ENCODE results near the gene ERGIC1. TPM values are rescaled to one million over a fixed set of nuclear protein-coding genes. Genes with fewer than 3 reads are reported as not detected.
A peak's percentile ranks its signal among the peaks of the same experiment; 100 is the strongest.

The ERGIC1 gene
- total and polyA plus RNA-seq, 2 of the 8 experiments (the other 6 are each of a cell fraction or from before 2014, with no cell fraction given), result 95.3 to 106 TPM

DNA sequence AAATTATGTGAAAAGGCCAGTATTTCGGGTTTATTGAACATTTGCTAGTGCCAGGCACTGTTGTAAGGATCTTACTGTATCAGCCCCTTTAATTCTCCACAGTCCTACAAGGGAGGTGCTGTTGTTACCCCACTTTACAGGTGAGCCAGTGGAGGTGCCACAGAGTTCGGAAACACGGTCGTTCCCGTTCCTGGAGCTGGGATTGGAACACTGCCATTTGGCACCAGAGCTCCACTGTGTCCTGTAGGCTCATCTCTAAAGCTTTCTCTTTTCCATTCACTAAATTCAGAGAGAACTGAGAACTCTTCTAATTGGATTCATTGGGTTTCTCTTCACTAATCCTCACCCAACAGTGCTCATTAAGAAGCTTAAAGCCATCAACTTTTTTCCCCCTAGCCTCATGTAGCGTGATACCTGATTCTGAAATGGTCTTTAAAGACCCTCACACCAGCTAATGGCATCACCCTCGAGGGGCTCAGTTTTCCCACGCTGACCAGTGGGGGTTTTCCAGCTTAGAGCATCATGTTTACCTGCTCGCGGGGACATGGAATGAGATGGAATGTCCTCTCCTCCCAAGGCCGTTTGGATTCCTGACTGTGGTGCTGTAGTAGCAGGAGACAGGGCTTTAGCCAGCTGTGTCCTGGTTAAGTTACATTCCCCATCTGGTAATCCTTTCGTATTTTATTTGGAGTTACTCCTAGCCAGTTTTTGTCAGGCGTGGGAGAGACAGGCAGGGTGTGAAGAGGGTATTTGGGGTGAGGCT, 5.8 kb downstream of the ERGIC1 start:
- DNase-seq (ENCODE audit: low read depth in 1 of 2, low spot score in 2 of 2), result no peak
- no peaks in the 10 kb centered on the region; the same call in 1 of the 2 replicates for H3K23me2 ChIP-seq (ENCODE audit: low read depth, low read length)
- no peak overlapping the region for H4K5ac ChIP-seq (ENCODE audit: insufficient read length, low read depth, low read length)
- no peak overlapping the region for H3K4me2 ChIP-seq (ENCODE audit: insufficient read depth in 1 of 2, low read depth in 2 of 2, low read length in 2 of 2)
- H2BK12ac ChIP-seq (ENCODE audit: low read depth, low read length), result no peak overlapping the region
- peaks cover 35% of the 10 kb centered on the region for H3K79me1 ChIP-seq (ENCODE audit: low read depth, low read length)
- H3K56ac ChIP-seq (replicated peaks; ENCODE audit: insufficient read length, low read depth, low read length), result no peak overlapping the region
- no peak overlapping the region for H2BK120ac ChIP-seq (replicated peaks; ENCODE audit: low read depth, low read length)
- H3K27me3 ChIP-seq (replicated peaks in 1 of 4; ENCODE audit: control insufficient read depth in 3 of 4, extremely low read depth in 1 of 4, insufficient read depth in 3 of 4, low read length in 3 of 4), result no peaks in the 10 kb centered on the region
- peaks cover 16 to 94% of the 10 kb centered on the region in 2 experiments for H3K79me2 ChIP-seq (ENCODE audit: control insufficient read depth in 1 of 2, insufficient read depth in 2 of 2, low read length in 2 of 2)
- ChIA-PET POLR2A (ENCODE audit: partially characterized antibody) (interaction anchor here (0.6 to 2.5 kb wide), 4 partner anchors 9 to 69 kb away, joined by 3 to 10 read pairs (median 5); partner anchors contain the start of gene DUSP1), CTCF (ENCODE audit: partially characterized antibody) (interaction anchor here (0.7 to 2.6 kb wide), 7 partner anchors 10 to 326 kb away, joined by 3 to 7 read pairs (median 3); no protein-coding TSS in a partner anchor)
- no peak overlapping the region for H3K27ac ChIP-seq (ENCODE audit: low read depth, low read length)
- peak overlapping the region; percentile 31; the same call in 1 of the 2 replicates for H4K8ac ChIP-seq (ENCODE audit: extremely low read depth, insufficient read depth, low read length)
- H4K20me1 ChIP-seq (replicated peaks in 1 of 2; ENCODE audit: control insufficient read depth in 1 of 2, insufficient read depth in 2 of 2, low read length in 2 of 2), result peaks cover 17 to 48% of the 10 kb centered on the region in 2 experiments
- H3K36me3 ChIP-seq (ENCODE audit: control insufficient read depth in 2 of 4, insufficient read depth in 4 of 4, low read length in 3 of 4), result peaks cover 0 to 8% (median 4%) of the 10 kb centered on the region in 4 experiments; a peak in 3 of 8 replicates
- no peak overlapping the region for H3K4ac ChIP-seq (replicated peaks; ENCODE audit: insufficient read length, low read depth, low read length)
- no peak overlapping the region for H2AK5ac ChIP-seq (ENCODE audit: low read depth, low read length)
- no peak overlapping the region for H3K14ac ChIP-seq (ENCODE audit: insufficient read length)
- H2BK20ac ChIP-seq (ENCODE audit: low read length), result no peak overlapping the region
- no peak overlapping the region for H2BK5ac ChIP-seq (ENCODE audit: low read depth, low read length)
- H3K23ac ChIP-seq (ENCODE audit: insufficient read length), result no peak overlapping the region
- H2BK15ac ChIP-seq (ENCODE audit: low read length), result no peak overlapping the region
- FAIRE-seq, result no peak
- 86% methylated on average over 13 of the region's 13 CpGs; no CpG with 5 or more reads in 1 of the 2 experiments for WGBS, 2 experiments (ENCODE audit: extremely low coverage in 1 of 2, insufficient coverage in 1 of 2, insufficient read length in 1 of 2, insufficient replicate concordance in 2 of 2, low coverage in 1 of 2, low lambda C conversion rate in 2 of 2, missing lambda C conversion rate in 1 of 2)
- no peak overlapping the region for H3K9ac ChIP-seq (replicated peaks in 1 of 4; ENCODE audit: extremely low read depth in 1 of 4, low read depth in 3 of 4, low read length in 3 of 4)
- H3K18ac ChIP-seq (ENCODE audit: extremely low read depth, low read length), result no peak overlapping the region
- no peak overlapping the region for H4K91ac ChIP-seq (replicated peaks; ENCODE audit: insufficient read length, low read length)
- H3K9me3 ChIP-seq (ENCODE audit: insufficient read depth in 2 of 2, low read depth in 1 of 2, low read length in 1 of 2), result no peaks in the 10 kb centered on the region
- no peak overlapping the region for H3K4me3 ChIP-seq (ENCODE audit: extremely low read depth in 1 of 4, insufficient read depth in 2 of 4, low read depth in 3 of 4, low read length in 4 of 4)
- H3K4me1 ChIP-seq (replicated peaks in 1 of 4; ENCODE audit: control insufficient read depth in 3 of 4, insufficient read depth in 4 of 4, low read length in 3 of 4), result peaks cover 0 to 8% (median 4%) of the 10 kb centered on the region in 4 experiments; a peak in 6 of 7 replicates
- H2AFZ ChIP-seq (ENCODE audit: low read length), result no peak overlapping the region
- no peak for TF ChIP-seq RBBP5 (IDR thresholded peaks at IDR 0.05; ENCODE audit: borderline replicate concordance, low read depth, low read length)
- TF ChIP-seq KDM5A (IDR thresholded peaks at IDR 0.05; ENCODE audit: low read length), result no peak
- no peak for TF ChIP-seq YY1 (IDR thresholded peaks at IDR 0.05; ENCODE audit: low read depth, low read length)
- TF ChIP-seq GABPA (IDR thresholded peaks at IDR 0.05; ENCODE audit: borderline replicate concordance, insufficient read depth, low read length), result no peak
- TF ChIP-seq SUZ12 (IDR thresholded peaks at IDR 0.05; ENCODE audit: low read length), result no peak
- TF ChIP-seq BACH1 (IDR thresholded peaks at IDR 0.05; ENCODE audit: low read length), result no peak
- no peak for TF ChIP-seq BCL11A (IDR thresholded peaks at IDR 0.05; ENCODE audit: low read depth in 2 of 2, low read length in 2 of 2)
- no peak for TF ChIP-seq KDM4A (IDR thresholded peaks at IDR 0.05; ENCODE audit: low read depth, low read length, severe bottlenecking)
- no peak for TF ChIP-seq RAD21 (IDR thresholded peaks at IDR 0.05 in 1 of 2, conservative IDR thresholded peaks at IDR 0.05 in 1 of 2; ENCODE audit: low read depth in 2 of 2, low read length in 2 of 2)
- no peak for TF ChIP-seq KDM1A (IDR thresholded peaks at IDR 0.05; ENCODE audit: borderline replicate concordance, low read length)
- no peak for TF ChIP-seq POLR2A (IDR thresholded peaks at IDR 0.05; ENCODE audit: control extremely low read depth in 1 of 2, low read depth in 2 of 2, low read length in 2 of 2)
- no peak for TF ChIP-seq CHD1 (IDR thresholded peaks at IDR 0.05; ENCODE audit: low read depth, low read length)
